Measurements from ENCODE around the gene CA7.

The CA7 gene

DNA sequence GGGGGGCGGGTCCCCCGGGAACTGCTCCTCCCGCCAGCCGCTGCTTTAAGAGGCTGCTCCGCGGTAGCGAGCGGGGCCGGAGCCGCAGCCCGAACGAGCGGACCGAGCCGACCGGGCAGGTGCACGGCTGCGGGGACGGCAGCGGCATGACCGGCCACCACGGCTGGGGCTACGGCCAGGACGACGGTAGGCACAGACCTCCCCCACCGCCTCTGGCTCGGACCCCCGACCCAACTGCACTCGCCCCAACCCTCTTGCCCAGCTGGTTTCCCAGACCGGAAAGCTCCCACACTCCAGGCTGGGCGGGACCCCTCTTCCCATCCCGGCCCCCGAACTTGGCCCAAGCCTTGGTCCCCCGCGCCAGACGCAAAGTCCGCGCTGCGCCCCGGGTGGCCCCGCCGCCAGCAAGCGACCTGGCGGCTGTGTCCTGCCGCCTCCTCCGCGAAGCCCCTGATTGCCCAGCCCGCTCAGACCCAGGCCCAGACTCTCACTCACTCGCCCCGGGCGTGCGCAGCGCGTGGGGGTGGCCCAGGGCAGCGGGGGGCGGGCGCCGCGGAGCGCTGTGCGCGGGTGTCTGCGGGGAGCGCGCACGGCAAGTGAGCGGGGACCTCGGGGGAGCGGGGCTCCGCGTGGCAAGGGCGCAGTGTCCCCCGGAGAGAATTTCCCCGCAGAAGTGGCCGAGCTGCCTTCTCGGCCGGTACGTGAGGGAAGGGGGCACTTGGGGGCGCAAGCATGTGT lies at the start of gene CA7:
Gene CA7, plus strand, starts transcription at position 73 of the 738 bp plus-strand sequence. Its CDS starts 74 bp downstream, at position 147.
- Histone ChIP-seq H3K36me3 (ENCODE audit: control insufficient read depth, insufficient read depth, low read length) (no peaks in the 10 kb centered on the region), H3K27me3 (replicated peaks; ENCODE audit: control insufficient read depth, insufficient read depth, low read length) (no peaks in the 10 kb centered on the region; the same call in none of the 2 replicates), H3K4me3 (replicated peaks; ENCODE audit: low read depth, low read length) (no peak within 1 kb of the TSS; the same call in 1 of the 2 replicates)
- DNase-seq (ENCODE audit: extremely low read depth, insufficient read length) = no peak
- TF ChIP-seq, protein P1, sequence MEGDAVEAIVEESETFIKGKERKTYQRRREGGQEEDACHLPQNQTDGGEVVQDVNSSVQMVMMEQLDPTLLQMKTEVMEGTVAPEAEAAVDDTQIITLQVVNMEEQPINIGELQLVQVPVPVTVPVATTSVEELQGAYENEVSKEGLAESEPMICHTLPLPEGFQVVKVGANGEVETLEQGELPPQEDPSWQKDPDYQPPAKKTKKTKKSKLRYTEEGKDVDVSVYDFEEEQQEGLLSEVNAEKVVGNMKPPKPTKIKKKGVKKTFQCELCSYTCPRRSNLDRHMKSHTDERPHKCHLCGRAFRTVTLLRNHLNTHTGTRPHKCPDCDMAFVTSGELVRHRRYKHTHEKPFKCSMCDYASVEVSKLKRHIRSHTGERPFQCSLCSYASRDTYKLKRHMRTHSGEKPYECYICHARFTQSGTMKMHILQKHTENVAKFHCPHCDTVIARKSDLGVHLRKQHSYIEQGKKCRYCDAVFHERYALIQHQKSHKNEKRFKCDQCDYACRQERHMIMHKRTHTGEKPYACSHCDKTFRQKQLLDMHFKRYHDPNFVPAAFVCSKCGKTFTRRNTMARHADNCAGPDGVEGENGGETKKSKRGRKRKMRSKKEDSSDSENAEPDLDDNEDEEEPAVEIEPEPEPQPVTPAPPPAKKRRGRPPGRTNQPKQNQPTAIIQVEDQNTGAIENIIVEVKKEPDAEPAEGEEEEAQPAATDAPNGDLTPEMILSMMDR (IDR thresholded peaks at IDR 0.05; ENCODE audit: insufficient read depth, low read length, poor library complexity, severe bottlenecking) = no peak

DNA sequence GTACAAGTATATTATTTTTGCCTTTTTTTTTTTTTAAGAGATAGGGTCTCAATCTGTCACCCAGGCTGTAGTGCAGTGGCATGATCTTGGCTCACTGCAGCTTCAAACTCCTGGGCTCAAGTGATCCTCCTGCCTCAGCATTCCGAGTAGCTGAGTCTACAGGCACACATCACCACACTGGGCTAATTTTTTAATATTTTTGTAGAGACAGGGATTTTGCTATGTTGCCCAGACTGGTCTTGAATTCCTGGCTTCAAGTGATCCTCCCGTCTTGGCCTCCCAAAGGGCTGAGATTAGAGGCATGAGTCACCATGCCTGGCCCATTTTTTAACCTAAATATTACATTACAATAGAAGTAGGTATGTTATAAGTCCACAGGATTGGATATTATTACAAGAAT lies 46.1 kb upstream of the CA7 start:
- no peak overlapping the region for H3K4me3 ChIP-seq (replicated peaks; ENCODE audit: low read depth, low read length)
- H3K27me3 ChIP-seq (replicated peaks; ENCODE audit: control insufficient read depth, insufficient read depth, low read length) = no peaks in the 10 kb centered on the region
- TF ChIP-seq, protein P1 (IDR thresholded peaks at IDR 0.05; ENCODE audit: insufficient read depth, low read length, poor library complexity, severe bottlenecking) = no peak
- peaks cover 3% of the 10 kb centered on the region for H3K36me3 ChIP-seq (ENCODE audit: control insufficient read depth, insufficient read depth, low read length)
- no peak for DNase-seq (ENCODE audit: extremely low read depth, insufficient read length)

DNA sequence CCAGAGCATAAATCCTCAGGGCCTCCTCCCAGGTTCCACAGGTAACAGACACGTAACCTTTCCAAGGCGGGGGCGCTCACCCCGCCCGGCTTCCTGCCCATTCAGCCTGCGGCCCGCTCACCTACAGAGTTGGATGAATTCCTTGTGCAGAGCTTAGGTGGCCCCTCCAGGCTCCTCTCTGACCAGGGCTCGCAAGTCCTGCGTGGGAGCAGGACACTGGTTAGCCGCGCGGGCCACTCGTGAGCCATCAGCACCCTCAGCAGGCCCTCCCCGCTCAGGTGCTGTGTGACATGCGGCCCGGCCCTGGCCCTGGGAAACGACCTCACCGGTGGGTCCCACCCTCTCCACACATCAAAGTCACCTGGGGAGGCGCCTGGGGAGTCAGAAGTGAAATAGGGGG lies 43.4 kb upstream of the CA7 start:
- TF ChIP-seq, protein P1 (IDR thresholded peaks at IDR 0.05; ENCODE audit: insufficient read depth, low read length, poor library complexity, severe bottlenecking) = no peak
- H3K4me3 ChIP-seq (replicated peaks; ENCODE audit: low read depth, low read length) = no peak overlapping the region
- DNase-seq (ENCODE audit: extremely low read depth, insufficient read length) = peak; percentile 10
- no peaks in the 10 kb centered on the region for H3K27me3 ChIP-seq (replicated peaks; ENCODE audit: control insufficient read depth, insufficient read depth, low read length)
- peaks cover 11% of the 10 kb centered on the region for H3K36me3 ChIP-seq (ENCODE audit: control insufficient read depth, insufficient read depth, low read length)

DNA sequence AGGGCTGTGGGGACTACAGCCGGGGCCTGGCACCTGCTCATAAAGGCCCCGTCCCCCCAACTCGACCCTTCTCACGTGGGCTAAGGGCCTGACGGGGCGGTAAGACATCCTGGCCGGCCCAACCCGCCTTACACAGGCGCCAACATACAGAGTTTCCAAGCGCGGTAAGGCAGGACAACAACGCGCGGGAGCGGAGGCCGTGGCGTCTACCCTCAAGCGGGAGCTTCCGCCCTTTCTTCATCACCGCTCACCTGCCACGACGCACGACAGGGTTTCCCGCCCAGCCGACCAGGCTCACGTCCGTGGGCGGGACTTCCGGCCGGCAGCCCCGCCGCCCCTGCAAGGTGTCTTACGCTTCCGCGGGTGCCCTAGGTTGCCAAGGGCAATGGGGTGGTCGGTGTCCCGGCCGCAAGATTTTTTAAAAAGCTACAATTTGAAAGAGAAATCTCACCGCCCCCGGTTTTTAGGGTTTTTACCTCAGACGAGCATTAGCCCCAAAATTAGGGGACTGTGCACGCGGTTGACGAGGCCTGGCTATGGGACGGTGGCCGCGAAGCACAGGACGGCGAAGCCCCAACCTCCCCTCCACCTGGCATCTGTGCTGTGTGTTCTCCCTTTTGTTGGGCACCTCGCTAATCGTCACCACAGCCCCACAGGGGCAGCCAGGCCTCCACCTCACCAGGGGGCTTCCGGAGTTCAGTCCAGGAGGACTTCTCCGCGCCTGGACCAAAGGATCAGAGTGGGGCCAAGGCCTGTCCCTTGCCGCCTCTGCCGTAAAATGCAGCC lies 42.7 kb upstream of the CA7 start, which contains the start of gene TERB1:
Gene TERB1, minus strand, starts transcription at position 265 of the 786 bp plus-strand sequence. CDS start 4,786 bp downstream, outside the sequence.
- H3K27me3 ChIP-seq (replicated peaks; ENCODE audit: control insufficient read depth, insufficient read depth, low read length) = no peaks in the 10 kb centered on the region
- peak; percentile 13 for DNase-seq (ENCODE audit: extremely low read depth, insufficient read length)
- H3K36me3 ChIP-seq (ENCODE audit: control insufficient read depth, insufficient read depth, low read length) = peaks cover 11% of the 10 kb centered on the region
- TF ChIP-seq, protein P1 (IDR thresholded peaks at IDR 0.05; ENCODE audit: insufficient read depth, low read length, poor library complexity, severe bottlenecking) = no peak
- no peak within 1 kb of the TSS for H3K4me3 ChIP-seq (replicated peaks; ENCODE audit: low read depth, low read length)

DNA sequence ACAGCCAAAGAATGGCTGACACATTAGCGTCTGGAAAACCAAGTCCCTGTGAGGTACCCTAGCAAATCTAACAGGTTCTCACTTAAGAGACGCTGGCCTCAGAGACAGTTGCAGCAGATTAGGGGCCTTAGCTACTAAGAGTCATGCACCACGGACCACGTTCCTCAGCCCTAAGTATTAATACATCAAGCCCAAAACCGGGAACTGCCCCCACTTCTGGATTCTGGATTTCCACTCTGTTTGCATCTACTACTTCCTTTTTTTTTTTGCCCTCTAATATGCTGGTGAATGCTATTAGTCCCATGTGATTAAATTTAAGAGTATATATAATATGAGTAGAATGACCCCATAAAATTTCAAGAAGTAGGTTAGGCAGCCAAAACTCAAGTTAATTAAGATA lies 42.1 kb upstream of the CA7 start:
- no peaks in the 10 kb centered on the region for H3K27me3 ChIP-seq (replicated peaks; ENCODE audit: control insufficient read depth, insufficient read depth, low read length)
- peaks cover 14% of the 10 kb centered on the region for H3K36me3 ChIP-seq (ENCODE audit: control insufficient read depth, insufficient read depth, low read length)
- no peak overlapping the region for H3K4me3 ChIP-seq (replicated peaks; ENCODE audit: low read depth, low read length)
- TF ChIP-seq, protein P1 (IDR thresholded peaks at IDR 0.05; ENCODE audit: insufficient read depth, low read length, poor library complexity, severe bottlenecking) = no peak
- DNase-seq (ENCODE audit: extremely low read depth, insufficient read length) = no peak

Measured in GM06990 (cell line).